GM21737 (cell line): ENCODE measurements around the gene JMJD7.

ENCODE experiments used
- ATAC-seq: cut with Tn5 transposase; IDR thresholded peaks from one replicate; pipeline ENCODE4 v1.9.1; 2021; ENCODE audit warnings: mild to moderate bottlenecking, moderate library complexity; ENCODE audit not compliant: unreplicated experiment

JMJD7 gene

GRCh38 chr15:41842229-41842628 is 14.3 kb downstream of the JMJD7 start:
- no peak for ATAC-seq

- no peak for ATAC-seq
Observed at GRCh38 chr15:41843571-41843970, 15.7 kb downstream of the JMJD7 start.

GRCh38 chr15:41844814-41845213 is 16.9 kb downstream of the JMJD7 start:
- ATAC-seq = no peak

GRCh38 chr15:41847206-41847605 is 19.3 kb downstream of the JMJD7 start:
- ATAC-seq = no peak

- no peak for ATAC-seq
Observed at GRCh38 chr15:41847981-41848380, 20.1 kb downstream of the JMJD7 start.

- ATAC-seq = no peak
Observed at GRCh38 chr15:41848631-41849030, 20.7 kb downstream of the JMJD7 start.

- no peak for ATAC-seq
Observed at GRCh38 chr15:41849204-41849603, 21.3 kb downstream of the JMJD7 start.

GRCh38 chr15:41849861-41850260 is 22.0 kb downstream of the JMJD7 start:
- ATAC-seq = no peak

GRCh38 chr15:41850482-41851166 is 22.7 kb downstream of the JMJD7 start:
- no peak for ATAC-seq

- no peak for ATAC-seq
Observed at GRCh38 chr15:41851167-41851523, 23.3 kb downstream of the JMJD7 start.

- no peak for ATAC-seq
Observed at GRCh38 chr15:41851755-41852370, 24.0 kb downstream of the JMJD7 start.

GRCh38 chr15:41852736-41853590 is 25.1 kb downstream of the JMJD7 start:
- ATAC-seq = no peak

GRCh38 chr15:41853831-41854230 is 25.9 kb downstream of the JMJD7 start:
- no peak for ATAC-seq

- no peak for ATAC-seq
Observed at GRCh38 chr15:41854443-41854842, 26.6 kb downstream of the JMJD7 start.

- ATAC-seq = no peak
Observed at GRCh38 chr15:41855261-41855961, 27.5 kb downstream of the JMJD7 start.

GRCh38 chr15:41856262-41856661 is 28.4 kb downstream of the JMJD7 start:
- ATAC-seq = no peak

- ATAC-seq = no peak
Observed at GRCh38 chr15:41856716-41857115, 28.8 kb downstream of the JMJD7 start.

GRCh38 chr15:41857316-41857715 is 29.4 kb downstream of the JMJD7 start:
- ATAC-seq = no peak

GRCh38 chr15:41858756-41859155 is 30.9 kb downstream of the JMJD7 start:
- ATAC-seq = no peak

- no peak for ATAC-seq
Observed at GRCh38 chr15:41860049-41860828, 32.3 kb downstream of the JMJD7 start.
